ENCODE results near the gene TDRD15.

DNA sequence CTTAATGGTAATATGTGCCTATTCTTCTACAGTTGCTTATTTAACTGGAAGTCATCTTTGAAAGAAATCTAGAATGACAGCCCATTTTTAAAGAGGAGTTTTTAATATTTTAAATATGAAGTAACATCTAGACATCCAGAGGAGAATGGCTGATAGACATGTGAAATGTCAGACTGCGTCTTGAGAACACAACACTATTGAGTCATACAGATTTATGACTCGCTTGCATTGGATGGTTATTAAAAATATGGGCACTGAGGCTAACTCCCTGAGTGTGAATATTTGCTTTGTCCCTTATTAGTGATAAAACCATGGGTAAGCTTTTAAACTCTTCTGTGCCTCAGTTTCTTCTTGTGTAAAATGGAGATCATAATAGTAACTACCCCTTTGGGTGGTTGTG lies 22.9 kb downstream of the TDRD15 start:
- TF ChIP-seq CTCF (IDR thresholded peaks at IDR 0.05): no peak
- no peak for TF ChIP-seq POLR2AphosphoS5 (IDR thresholded peaks at IDR 0.05)

Data from sigmoid colon (tissue), 4 donors.